GM18526 (cell line): ENCODE data around the gene BCL7A.

Experiments
- POLR2A ChIP-seq: IDR thresholded peaks from 3 replicates; pipeline ENCODE4 v1.6.1; 2011; ENCODE audit not compliant: insufficient read length; ENCODE audit errors: extremely low read depth

Gene BCL7A

DNA sequence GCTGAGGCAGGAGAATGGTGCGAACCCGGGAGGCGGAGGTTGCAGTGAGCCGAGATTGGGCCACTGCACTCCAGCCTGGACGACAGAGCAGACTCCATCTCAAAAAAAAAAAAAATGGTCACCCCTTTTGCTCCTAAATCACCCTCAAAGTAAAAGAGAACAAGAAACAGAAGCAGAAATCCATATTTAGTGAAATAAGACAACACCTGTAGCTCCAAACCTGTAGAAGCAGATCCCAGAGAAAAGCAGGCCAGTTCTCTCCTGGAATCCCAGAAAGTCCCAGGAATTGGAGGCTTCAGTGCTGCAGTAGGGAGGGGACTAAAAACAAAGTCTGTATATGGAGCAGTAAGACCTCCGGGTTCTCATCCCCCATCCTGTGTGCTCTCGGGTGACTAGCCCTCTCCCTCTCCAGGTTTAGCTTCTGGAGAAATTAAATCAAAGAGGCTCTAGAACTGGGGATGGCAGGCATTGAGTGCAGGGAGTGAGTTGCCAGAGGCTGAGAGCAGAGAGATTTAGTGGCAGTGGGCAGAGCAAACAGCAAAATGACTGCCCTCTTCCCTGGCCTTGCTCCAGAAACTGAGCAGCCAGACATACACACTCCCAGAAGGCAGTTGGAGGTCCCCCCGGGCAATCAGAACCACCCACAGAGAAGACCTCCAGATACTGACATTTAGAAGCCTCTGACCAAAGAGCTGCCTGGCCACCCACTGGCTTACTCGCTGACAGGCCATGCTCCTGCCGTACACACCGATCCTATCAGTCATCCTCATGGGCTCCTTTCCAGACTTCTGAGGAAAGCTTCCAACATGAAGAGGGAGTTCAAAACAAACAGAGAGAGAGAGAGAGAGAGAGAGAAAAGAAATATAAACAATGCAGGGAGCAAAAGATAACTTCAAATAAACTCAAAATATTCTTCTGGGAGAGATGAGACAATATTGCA lies 50.6 kb downstream of the BCL7A start:
- TF ChIP-seq POLR2A: no peak

DNA sequence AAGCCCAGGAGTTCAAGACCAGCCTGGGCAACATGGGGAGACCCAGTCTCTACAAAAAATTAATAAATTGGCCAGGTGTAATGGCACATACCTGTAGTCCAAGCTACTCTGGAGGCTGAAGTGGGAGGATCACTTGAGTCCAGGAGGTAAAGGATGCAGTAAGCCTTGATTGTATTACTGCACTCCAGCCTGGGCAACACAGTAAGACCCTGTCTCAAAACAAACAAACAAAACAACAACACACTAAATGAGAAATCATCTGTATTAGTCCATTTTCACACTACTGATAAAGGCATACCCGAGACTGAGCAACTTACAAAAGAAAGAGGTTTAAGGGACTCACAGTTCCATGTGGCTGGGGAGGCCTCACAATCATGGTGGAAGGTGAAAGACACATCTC lies 52.1 kb downstream of the BCL7A start:
- TF ChIP-seq POLR2A: no peak

DNA sequence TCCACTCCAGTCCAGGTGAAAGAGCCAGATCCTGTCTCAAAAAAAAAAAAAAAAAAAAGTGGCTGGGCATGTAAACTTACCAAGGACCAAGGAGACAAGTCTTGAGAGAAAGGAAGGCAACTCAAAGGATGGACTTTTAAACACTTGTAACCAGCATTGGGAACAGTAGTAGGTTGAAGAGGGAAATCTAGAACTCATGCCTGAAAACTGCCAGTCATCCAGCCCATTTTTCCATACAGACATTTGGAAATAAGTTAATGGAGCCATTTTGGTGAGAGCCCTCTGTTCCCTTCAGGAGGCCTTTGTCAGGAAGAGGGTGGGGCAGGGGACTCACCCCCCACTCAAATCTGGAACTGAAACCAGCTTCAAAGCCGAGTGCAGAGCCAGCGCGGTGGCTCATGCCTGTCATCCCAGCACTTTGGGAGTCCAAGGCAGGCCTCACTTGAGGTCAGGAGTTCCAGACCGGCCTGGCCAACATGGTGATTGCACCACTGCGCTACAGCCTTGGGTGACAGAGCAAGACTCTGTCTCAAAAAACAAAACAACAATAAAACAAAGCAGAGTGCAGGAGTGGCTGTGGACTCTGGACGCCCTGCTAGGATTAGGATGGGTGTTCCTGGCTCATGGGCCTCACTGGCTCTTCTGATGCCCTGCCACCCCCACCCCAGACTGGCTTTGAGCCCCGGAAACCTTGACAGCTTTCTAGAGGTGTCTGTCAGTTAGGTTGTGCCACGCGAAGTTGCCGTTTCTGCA lies 55.2 kb downstream of the BCL7A start:
- TF ChIP-seq POLR2A: no peak

DNA sequence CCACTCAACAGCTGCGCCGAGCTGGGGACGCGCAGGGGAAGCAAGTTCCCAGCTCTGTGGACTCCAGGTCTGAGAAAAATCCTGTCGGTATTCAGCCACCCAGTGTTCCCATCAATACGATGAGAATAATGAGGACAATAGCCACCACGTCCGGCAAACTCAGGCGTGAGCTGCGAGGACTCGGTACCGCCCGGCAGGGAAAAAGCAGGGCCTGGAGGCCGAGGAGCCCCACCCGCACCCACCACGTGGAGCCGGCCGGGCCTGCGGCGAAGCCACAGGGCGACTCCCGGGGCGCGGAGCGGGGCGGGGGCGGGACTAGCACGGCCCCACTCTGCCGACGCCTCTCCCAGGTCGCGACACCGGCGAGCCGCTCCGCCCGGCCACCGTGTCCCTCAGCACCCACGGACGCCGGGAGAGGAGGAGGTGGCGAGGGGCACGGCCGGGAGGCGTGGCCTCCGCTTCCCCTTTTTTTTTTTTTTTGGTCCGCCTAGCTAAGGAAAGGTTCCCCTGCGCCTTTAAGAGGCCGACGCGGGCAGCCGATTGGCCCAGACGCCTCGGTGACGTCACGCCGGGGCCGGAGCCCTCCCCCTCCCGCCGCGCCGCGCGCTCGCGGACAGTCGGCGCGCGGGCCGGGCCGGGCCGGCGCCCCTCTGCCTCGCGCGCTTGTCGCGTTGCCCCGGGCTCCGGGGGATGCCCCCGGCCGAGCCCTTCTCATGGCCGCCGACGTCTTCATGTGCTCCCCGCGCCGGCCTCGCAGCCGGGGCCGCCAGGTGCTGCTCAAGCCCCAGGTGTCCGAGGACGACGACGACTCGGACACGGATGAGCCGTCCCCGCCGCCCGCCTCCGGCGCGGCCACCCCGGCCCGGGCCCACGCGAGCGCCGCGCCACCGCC lies 56.7 kb downstream of the BCL7A start, which contains the start of gene MLXIP:
Gene MLXIP (plus strand): TSS at position 616 of the 892 bp plus-strand sequence. CDS start 98 bp downstream, at position 714.
- TF ChIP-seq POLR2A: peak; percentile 71

DNA sequence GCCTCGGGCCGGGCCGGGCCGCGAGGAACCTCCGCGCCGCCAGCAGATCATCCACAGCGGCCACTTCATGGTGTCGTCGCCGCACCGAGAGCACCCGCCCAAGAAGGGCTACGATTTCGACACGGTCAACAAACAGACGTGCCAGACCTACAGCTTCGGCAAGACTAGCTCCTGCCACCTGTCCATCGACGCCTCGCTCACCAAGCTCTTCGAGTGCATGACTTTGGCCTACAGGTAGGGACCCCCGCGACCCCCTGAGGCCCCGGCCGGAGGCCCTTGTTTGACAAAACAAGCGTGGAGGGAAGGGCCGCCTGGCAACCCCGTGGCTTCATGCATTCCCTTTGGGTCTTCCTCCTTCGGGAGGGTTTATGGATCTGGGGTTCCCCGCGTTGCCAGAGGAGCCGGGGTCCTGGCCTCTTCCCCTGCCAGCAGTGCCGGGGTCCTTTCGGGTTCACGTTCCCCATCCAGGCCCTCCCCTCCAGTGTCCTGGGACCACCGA lies 57.4 kb downstream of the BCL7A start:
- TF ChIP-seq POLR2A: no peak

DNA sequence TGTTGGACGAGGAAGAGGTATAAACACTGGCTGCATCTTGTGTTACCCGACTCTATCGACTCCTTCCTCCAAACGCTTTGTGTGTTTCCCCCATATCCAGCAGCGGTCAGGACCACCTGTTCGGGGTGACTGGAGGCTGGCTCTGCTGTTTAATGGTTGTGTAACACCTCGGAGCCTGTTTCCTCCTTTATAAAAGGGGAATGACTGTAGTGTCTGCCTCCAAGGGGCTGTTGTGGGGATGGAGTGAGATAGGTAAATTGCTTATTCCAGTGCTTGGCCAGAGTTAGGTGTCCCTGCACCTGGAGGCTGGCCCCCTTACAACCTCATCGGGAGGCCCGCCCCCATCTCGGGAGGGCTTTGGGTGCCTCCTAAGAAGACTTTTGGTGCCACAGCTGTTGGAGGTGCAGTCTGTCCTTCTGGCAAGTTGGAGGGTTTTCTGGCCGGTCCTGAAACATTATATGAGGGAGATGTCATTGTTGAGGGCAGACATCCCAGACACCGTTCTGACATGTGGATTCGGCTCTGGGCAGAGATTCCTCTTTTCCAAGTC lies 57.9 kb downstream of the BCL7A start:
- no peak for TF ChIP-seq POLR2A

DNA sequence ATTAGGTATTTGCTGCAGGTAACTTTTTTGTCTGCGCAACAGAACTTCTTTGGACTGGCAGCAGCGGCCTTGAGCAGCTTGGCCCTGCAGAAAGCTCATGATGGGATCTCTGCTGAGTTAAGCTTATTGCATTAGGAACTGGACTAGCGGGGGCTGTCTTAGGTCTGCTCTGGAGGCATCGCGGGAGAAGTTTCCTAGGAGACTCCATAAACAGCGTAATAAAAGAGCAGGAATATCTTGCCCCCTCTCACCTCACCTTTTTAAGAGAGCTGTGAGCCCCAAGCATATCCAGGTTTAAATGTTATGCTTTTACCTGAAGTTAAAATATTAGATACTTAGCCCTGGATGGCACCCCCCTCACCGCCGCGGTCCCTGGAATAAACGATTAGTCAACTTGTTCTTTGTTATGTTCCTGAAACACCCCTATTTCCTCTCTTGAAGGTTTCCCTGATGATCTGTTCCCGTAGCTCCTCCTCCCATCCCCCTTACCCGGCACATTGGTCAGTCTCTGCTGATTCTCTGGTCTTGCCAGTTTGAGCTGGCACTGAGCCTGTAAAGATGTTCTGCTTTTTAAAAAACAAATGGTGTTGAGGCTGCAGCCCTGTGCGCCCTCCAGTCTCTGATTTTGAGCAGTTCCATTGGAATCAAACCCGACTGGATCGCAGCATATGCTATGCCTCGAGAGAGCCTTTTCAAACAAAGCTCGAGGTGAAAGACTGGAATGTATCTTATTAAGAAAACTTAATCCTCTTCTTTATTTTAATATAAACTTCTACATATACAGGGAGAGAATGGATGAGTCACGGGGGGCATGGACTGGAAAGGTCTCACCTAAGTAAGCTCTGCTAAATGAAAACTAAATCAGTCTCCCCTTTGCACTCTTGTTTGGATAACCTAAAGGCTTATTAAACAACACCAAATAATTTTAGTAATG lies 58.7 kb downstream of the BCL7A start:
- TF ChIP-seq POLR2A: no peak

DNA sequence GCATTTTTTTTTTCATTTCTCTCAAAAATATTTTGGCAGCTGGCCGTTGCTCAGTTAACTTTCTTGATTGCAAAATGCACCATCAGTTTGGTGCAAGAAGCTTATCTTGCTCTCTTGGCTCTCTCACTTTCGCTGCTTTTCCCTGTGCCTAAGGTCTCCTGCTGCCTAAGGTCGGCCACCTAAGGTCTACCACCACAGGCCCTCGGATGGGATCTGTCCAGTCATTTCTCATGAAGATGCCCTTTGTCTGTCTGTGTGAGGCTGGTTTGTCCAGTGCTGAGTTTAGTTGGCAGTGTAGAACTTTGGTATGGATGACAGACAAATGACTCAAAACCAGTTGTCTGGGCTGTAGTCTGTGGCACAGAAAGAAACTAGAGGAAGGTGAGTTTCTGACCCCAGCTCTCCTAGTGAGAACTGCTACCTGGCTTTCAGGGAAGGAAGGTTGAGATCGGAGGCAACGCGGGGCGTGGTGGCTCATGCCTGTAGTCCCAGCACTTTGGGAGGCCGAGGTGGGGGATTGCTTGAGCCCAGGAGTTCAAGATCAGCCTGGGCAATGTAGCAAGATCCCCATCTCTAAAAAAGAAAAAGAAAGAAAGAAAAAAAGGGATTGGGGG lies 59.5 kb downstream of the BCL7A start:
- TF ChIP-seq POLR2A: no peak

DNA sequence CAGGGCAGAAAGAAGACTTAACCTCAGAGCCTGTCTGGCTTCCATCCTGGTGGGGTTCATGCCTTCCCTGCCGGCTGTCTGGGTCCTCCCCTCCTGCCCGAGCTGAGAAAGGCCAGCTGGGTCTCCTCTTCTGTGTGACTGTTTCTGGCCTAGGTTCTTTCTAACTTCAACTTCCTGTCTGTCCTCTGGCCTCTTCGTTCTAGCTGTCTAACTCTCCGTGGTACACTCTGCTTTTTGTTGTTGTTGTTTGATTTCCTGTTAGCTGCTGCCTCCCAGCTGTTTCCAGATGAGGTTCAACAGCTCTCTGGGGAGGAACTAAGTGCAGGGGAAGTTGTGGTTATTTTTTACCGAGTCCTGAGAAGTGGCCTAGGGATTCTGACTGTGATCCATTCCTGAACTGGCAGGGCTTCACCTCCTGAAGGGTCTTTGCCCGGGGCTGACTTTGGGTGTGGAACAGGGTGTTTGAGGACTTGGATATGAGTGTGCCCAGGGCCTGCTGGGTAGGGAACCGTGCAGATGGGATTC lies 60.1 kb downstream of the BCL7A start:
- no peak for TF ChIP-seq POLR2A

DNA sequence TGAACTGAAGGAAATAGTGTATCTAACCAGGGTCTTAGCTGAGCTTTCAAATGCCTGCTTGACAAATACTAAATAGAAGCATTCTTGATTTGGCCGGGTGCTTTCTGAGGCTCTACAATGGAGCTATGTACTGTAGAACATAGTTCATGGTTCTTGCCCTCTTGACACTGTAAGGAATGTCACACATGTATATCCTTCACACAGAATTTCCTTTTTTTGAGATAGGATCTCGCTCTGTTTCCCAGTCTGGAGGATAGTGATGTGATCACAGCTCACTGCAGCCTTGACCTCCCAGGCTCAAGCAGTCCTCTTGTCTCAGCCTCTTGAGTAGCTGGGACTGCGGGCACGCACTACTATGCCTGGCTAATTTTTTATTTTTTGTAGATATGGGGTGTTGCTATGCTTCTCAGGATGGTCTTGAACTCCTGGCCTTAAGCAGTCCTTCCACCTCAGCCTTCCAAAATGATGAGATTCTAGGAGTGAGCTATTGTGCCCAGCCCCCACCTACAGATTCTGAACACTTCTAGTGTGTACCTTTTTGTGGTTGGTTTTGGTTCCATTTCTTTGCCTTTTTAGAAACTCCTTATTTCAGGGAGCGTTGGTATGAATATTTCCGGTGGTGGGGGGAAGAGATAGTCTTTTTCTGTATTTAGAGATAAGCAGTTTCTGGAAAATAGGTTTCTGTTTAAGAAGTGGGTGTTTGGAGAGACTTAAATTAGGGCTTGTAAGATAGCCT lies 61.1 kb downstream of the BCL7A start:
- no peak for TF ChIP-seq POLR2A

DNA sequence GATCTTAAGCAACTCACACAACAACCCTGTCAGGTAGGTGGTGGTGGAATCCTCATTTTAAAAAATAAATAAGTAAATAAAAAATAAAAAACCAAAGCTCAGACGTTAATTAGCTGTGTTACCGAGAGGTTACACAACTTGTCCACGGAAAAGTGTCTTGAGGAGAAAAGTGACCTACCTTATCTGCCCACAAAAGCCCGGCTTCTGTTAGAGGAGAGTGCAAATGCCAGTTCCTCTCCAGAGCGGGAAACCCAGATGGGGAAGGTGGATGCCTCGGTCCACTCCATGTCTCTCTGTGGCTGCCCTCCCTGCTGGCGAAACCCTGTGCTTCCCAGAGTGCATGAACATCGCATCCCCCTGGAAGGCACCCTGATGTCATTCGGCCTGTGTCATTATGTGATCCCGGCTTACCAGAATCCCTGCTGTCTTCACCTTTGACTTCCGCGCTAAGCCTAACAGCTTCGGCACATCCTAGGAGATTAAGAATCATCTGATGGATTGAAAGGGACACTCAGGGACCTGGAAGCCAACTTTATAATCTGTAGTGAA lies 63.2 kb downstream of the BCL7A start:
- no peak for TF ChIP-seq POLR2A

DNA sequence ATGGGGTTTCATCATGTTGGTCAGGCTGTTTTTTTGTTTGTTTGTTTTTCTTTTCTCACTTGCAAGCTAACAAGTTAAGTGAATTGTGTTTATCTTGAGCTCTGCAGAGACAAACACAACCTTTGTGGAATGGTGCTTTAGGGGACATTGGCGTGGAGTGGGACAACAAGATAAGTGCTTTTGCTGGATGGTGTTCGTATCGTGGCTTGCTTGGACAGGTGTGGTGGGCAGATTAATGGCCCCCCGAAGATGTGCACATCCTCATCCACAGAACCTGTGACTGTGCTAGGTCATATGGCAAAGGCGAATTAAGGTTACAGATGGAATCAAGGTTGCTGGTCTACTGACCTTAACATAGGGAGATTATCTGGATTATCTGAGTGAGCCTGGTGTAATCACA lies 63.9 kb downstream of the BCL7A start:
- TF ChIP-seq POLR2A: no peak
